Measurements from ENCODE around the gene RELA. TPM values are rescaled to one million over a fixed set of nuclear protein-coding genes. Genes with fewer than 3 reads are reported as not detected.
"Not testable (repeated sequence)": the region's sequence is repeated elsewhere in the genome, so short reads cannot be mapped to it uniquely, and the experiment has no call there.

Gene RELA
- total and polyA plus RNA-seq, 2 of the 4 experiments (the other 2 are of a cell fraction) = 8.6 to 53.0 TPM

GRCh38 chr11:65685981-65686380 lies 23.3 kb upstream of the RELA start:
- Histone ChIP-seq H2AK9ac (replicated peaks; ENCODE audit: low read depth, low read length, poor library complexity) (no peak overlapping the region), H2AK5ac (ENCODE audit: low read depth, low read length) (no peak overlapping the region), H4K20me1 (ENCODE audit: insufficient read depth, low read length) (no peaks in the 10 kb centered on the region), H3K9ac (ENCODE audit: low read depth, low read length) (no peak overlapping the region), H3K4me1 (ENCODE audit: control insufficient read depth, insufficient read depth, low read length) (no peaks in the 10 kb centered on the region), H3K56ac (ENCODE audit: extremely low read depth, insufficient read depth, low read length) (no peak overlapping the region), H3K14ac (replicated peaks; ENCODE audit: low read depth, low read length) (no peak overlapping the region), H4K91ac (ENCODE audit: insufficient read depth, low read depth, low read length) (no peak overlapping the region), H2BK5ac (ENCODE audit: low read depth, low read length, poor library complexity, severe bottlenecking) (no peak overlapping the region), H3K4me3 (ENCODE audit: insufficient read depth, low read depth, low read length) (no peak overlapping the region), H3K9me1 (ENCODE audit: insufficient read depth, low read length) (no peaks in the 10 kb centered on the region), H2BK15ac (ENCODE audit: low read depth, low read length) (no peak overlapping the region), H4K8ac (ENCODE audit: low read depth in 2 of 2, low read length in 2 of 2) (no peak overlapping the region), H2AFZ (replicated peaks; ENCODE audit: low read length, poor library complexity) (no peak overlapping the region), H3K18ac (ENCODE audit: low read depth, low read length) (no peak overlapping the region), H3K4me2 (ENCODE audit: low read depth, low read length) (no peak overlapping the region), H3K36me3 (ENCODE audit: control insufficient read depth, insufficient read depth, low read length) (no peaks in the 10 kb centered on the region), H3K79me1 (ENCODE audit: low read depth in 1 of 2, low read length in 2 of 2) (no peaks in the 10 kb centered on the region), H3K4ac (ENCODE audit: low read depth, low read length) (no peak overlapping the region), H3K27me3 (ENCODE audit: control insufficient read depth, insufficient read depth, low read length) (peaks cover 26% of the 10 kb centered on the region), H3K9me3 (ENCODE audit: control insufficient read depth, insufficient read depth, low read length) (no peaks in the 10 kb centered on the region), H3K23ac (ENCODE audit: low read depth, low read length) (no peak overlapping the region), H2BK20ac (ENCODE audit: low read depth, low read length) (no peak overlapping the region), H3K27ac (ENCODE audit: insufficient read depth, low read length) (no peak overlapping the region), H4K5ac (ENCODE audit: low read depth, low read length) (no peak overlapping the region), H2BK120ac (ENCODE audit: low read depth, low read length) (no peak overlapping the region)
- no peak for ATAC-seq (ENCODE audit: low read depth)
- in situ Hi-C loops (cut with MboI; ENCODE audit: low sequenced_read_pairs) = no loop called here
- ChIA-PET CTCF (no interaction called here), POLR2A (ENCODE audit: unreplicated experiment) (no interaction called here)
- BruUV-seq (replicated peaks) = no TSS peak
- WGBS, 2 experiments (ENCODE audit: extremely low coverage in 2 of 2, insufficient read length in 1 of 2) = 20% methylated on average over 1 of the region's 8 CpGs; no CpG with 5 or more reads in 1 of the 2 experiments
- DNase-seq = no peak
- dilution Hi-C loops (cut with HindIII; ENCODE audit: low sequenced_read_pairs, unreplicated experiment) = no loop called here
- TF ChIP-seq MAFK (IDR thresholded peaks at IDR 0.05; ENCODE audit: low read depth, low read length) = no peak
- no peak for TF ChIP-seq MXI1 (IDR thresholded peaks at IDR 0.05; ENCODE audit: borderline replicate concordance, low read depth, low read length)
- intact Hi-C loops (cut with micrococcal nuclease) = no loop called here

- H4K5ac ChIP-seq (ENCODE audit: low read depth, low read length); H3K9me3 ChIP-seq (ENCODE audit: control insufficient read depth, insufficient read depth, low read length); POLR2A ChIA-PET (ENCODE audit: unreplicated experiment); H3K18ac ChIP-seq (ENCODE audit: low read depth, low read length); H3K4me1 ChIP-seq (ENCODE audit: control insufficient read depth, insufficient read depth, low read length); H2AK9ac ChIP-seq (replicated peaks; ENCODE audit: low read depth, low read length, poor library complexity); H3K14ac ChIP-seq (replicated peaks; ENCODE audit: low read depth, low read length); H3K79me1 ChIP-seq (ENCODE audit: low read depth in 1 of 2, low read length in 2 of 2); H4K91ac ChIP-seq (ENCODE audit: insufficient read depth, low read depth, low read length); CTCF ChIA-PET; H2BK15ac ChIP-seq (ENCODE audit: low read depth, low read length); DNase-seq; H2AK5ac ChIP-seq (ENCODE audit: low read depth, low read length); H4K8ac ChIP-seq (ENCODE audit: low read depth in 2 of 2, low read length in 2 of 2); H2BK5ac ChIP-seq (ENCODE audit: low read depth, low read length, poor library complexity, severe bottlenecking); BruUV-seq (replicated peaks); H2BK20ac ChIP-seq (ENCODE audit: low read depth, low read length); intact Hi-C loops (cut with micrococcal nuclease); H4K20me1 ChIP-seq (ENCODE audit: insufficient read depth, low read length); H2AFZ ChIP-seq (replicated peaks; ENCODE audit: low read length, poor library complexity); H3K56ac ChIP-seq (ENCODE audit: extremely low read depth, insufficient read depth, low read length); H3K36me3 ChIP-seq (ENCODE audit: control insufficient read depth, insufficient read depth, low read length); H3K9me1 ChIP-seq (ENCODE audit: insufficient read depth, low read length); H2BK120ac ChIP-seq (ENCODE audit: low read depth, low read length); H3K4me2 ChIP-seq (ENCODE audit: low read depth, low read length); H3K9ac ChIP-seq (ENCODE audit: low read depth, low read length); H3K27ac ChIP-seq (ENCODE audit: insufficient read depth, low read length); H3K4me3 ChIP-seq (ENCODE audit: insufficient read depth, low read depth, low read length); H3K23ac ChIP-seq (ENCODE audit: low read depth, low read length); in situ Hi-C loops (cut with MboI; ENCODE audit: low sequenced_read_pairs); dilution Hi-C loops (cut with HindIII; ENCODE audit: low sequenced_read_pairs, unreplicated experiment); H3K4ac ChIP-seq (ENCODE audit: low read depth, low read length); ATAC-seq (ENCODE audit: low read depth): not testable (repeated sequence)
- peaks cover 24% of the 10 kb centered on the region for H3K27me3 ChIP-seq (ENCODE audit: control insufficient read depth, insufficient read depth, low read length)
- no CpG with 5 or more reads among the region's 6 CpGs for WGBS, 2 experiments (ENCODE audit: extremely low coverage in 2 of 2, insufficient read length in 1 of 2)
Observed at GRCh38 chr11:65683480-65683879, 20.8 kb upstream of the RELA start.
